Upper lobe of left lung (tissue), 4 donors: ENCODE data around the gene CDC73.
"Not testable (repeated sequence)": the region's sequence is repeated elsewhere in the genome, so short reads cannot be mapped to it uniquely, and the experiment has no call there.

Experiments
- POLR2A ChIP-seq, 4 donors: fragments of 450-650 bp; IDR thresholded peaks; one replicate each; pipeline ENCODE4 v1.5.1; 2016 to 2017; ENCODE audit warnings: antibody characterized with exemption in 4 of 4, mild to moderate bottlenecking in 2 of 4
- TF ChIP-seq, protein P1 (sequence below), 6 experiments: fragments of 450-650 bp in 4 of 6; fragments of 200-600 bp in 2 of 6; sonication (generic) in 2 of 6; IDR thresholded peaks; one replicate each; pipeline ENCODE4 v1.5.1; 2016 to 2019; ENCODE audit warnings: antibody characterized with exemption in 6 of 6

DNA sequence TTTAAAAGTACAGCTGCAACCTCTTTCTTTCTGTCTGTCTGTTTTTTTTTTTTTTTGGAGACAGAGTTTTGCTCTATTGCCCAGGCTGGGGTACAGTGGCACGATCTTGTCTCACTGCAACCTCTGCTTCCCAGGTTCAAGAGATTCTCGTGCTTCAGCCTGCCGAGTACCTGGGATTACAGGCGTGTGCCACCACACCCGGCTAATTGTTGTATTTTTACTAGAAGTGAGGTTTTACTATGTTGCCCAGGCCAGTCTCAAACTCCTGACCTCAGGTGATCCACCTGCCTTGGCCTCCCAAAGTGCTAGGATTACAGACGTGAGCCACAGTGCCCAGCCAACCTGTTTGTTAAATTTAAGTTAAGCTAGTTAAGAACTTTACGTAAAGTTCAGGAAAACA is 67.1 kb downstream of the CDC73 start:
- TF ChIP-seq, protein P1, sequence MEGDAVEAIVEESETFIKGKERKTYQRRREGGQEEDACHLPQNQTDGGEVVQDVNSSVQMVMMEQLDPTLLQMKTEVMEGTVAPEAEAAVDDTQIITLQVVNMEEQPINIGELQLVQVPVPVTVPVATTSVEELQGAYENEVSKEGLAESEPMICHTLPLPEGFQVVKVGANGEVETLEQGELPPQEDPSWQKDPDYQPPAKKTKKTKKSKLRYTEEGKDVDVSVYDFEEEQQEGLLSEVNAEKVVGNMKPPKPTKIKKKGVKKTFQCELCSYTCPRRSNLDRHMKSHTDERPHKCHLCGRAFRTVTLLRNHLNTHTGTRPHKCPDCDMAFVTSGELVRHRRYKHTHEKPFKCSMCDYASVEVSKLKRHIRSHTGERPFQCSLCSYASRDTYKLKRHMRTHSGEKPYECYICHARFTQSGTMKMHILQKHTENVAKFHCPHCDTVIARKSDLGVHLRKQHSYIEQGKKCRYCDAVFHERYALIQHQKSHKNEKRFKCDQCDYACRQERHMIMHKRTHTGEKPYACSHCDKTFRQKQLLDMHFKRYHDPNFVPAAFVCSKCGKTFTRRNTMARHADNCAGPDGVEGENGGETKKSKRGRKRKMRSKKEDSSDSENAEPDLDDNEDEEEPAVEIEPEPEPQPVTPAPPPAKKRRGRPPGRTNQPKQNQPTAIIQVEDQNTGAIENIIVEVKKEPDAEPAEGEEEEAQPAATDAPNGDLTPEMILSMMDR (IDR thresholded peaks at IDR 0.05) = not testable (repeated sequence)
- TF ChIP-seq POLR2A (IDR thresholded peaks at IDR 0.05) = not testable (repeated sequence)
